Progenitor cell of endocrine pancreas (in vitro differentiated cells): ENCODE measurements around the gene MAST2. TPM values are rescaled to one million over a fixed set of nuclear protein-coding genes. Genes with fewer than 3 reads are reported as not detected.

Source experiments
- DNase-seq: peaks from one replicate; pipeline ENCODE4 v3.0.0; 2021; ENCODE audit warnings: low spot score; ENCODE audit not compliant: unreplicated experiment
- H3K27ac Mint-ChIP-seq: 2 replicates; pipeline ENCODE4 v1.8.0; 2021; ENCODE audit warnings: mild to moderate bottlenecking, moderate library complexity, mixed read lengths
- H3K27me3 Mint-ChIP-seq: 2 replicates; pipeline ENCODE4 v1.8.0; 2021; ENCODE audit warnings: mixed read lengths
- H3K36me3 Mint-ChIP-seq: 2 replicates; pipeline ENCODE4 v1.8.0; 2022; ENCODE audit warnings: mixed read lengths; ENCODE audit not compliant: insufficient read depth
- H3K4me1 Mint-ChIP-seq: 2 replicates; pipeline ENCODE4 v1.8.0; 2021; ENCODE audit warnings: low read depth, mixed read lengths
- H3K4me3 Mint-ChIP-seq: 2 replicates; pipeline ENCODE4 v1.8.0; 2021; ENCODE audit warnings: low read depth, mild to moderate bottlenecking, moderate library complexity, mixed read lengths
- H3K9me3 Mint-ChIP-seq: 2 replicates; pipeline ENCODE4 v1.8.0; 2021; ENCODE audit warnings: low read depth, mixed read lengths
- total RNA-seq: library from RNA; stranded (reverse); gene quantifications from 2 replicates; pipeline ENCODE4 v1.2.1, GENCODE V29; 2021
- TF ChIP-seq, protein P1 (sequence below): fragments of 200-600 bp; sonication (generic); IDR thresholded peaks from one replicate; pipeline ENCODE4 v1.5.0; 2021; ENCODE audit warnings: antibody characterized with exemption, mild to moderate bottlenecking; ENCODE audit not compliant: unreplicated experiment

Gene MAST2
- total RNA-seq, 1 donor from 2014 or later, result 47.8 TPM

DNA sequence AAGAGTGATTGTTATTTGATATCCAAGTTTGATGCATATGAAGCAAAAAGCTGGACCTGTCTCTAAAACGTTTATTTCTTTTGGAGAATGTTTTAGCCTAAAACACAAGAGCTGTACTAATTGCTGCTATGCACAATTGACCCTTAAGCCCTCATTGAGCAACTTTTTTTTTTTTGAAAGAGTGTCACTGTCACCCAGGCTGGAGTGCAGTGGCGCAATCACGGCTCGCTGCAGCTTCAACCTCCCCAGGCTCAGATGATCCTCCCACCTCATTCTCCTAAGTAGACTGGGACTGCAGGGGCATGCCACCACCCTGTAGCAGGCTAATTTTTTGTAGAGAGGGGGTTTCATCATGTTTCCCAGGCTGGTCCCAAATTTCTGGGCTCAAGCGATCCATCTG lies 199.9 kb downstream of the MAST2 start:
- H3K9me3 Mint-ChIP-seq, result no peaks in the 10 kb centered on the region

GRCh38 chr1:46004492-46004891 lies 201.1 kb downstream of the MAST2 start:
- H3K27me3 Mint-ChIP-seq, result no peaks in the 10 kb centered on the region
- peaks cover 20% of the 10 kb centered on the region for H3K36me3 Mint-ChIP-seq
- no peaks in the 10 kb centered on the region for H3K9me3 Mint-ChIP-seq
- H3K4me3 Mint-ChIP-seq, result no peak overlapping the region
- DNase-seq, result no peak
- peak overlapping the region; percentile 4 for H3K27ac Mint-ChIP-seq
- TF ChIP-seq, protein P1, sequence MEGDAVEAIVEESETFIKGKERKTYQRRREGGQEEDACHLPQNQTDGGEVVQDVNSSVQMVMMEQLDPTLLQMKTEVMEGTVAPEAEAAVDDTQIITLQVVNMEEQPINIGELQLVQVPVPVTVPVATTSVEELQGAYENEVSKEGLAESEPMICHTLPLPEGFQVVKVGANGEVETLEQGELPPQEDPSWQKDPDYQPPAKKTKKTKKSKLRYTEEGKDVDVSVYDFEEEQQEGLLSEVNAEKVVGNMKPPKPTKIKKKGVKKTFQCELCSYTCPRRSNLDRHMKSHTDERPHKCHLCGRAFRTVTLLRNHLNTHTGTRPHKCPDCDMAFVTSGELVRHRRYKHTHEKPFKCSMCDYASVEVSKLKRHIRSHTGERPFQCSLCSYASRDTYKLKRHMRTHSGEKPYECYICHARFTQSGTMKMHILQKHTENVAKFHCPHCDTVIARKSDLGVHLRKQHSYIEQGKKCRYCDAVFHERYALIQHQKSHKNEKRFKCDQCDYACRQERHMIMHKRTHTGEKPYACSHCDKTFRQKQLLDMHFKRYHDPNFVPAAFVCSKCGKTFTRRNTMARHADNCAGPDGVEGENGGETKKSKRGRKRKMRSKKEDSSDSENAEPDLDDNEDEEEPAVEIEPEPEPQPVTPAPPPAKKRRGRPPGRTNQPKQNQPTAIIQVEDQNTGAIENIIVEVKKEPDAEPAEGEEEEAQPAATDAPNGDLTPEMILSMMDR, result no peak
- H3K4me1 Mint-ChIP-seq, result peaks cover 15% of the 10 kb centered on the region

More for the DNA sequence above, 199.9 kb downstream of the MAST2 start:
- no peak overlapping the region for H3K27ac Mint-ChIP-seq
- H3K27me3 Mint-ChIP-seq, result no peaks in the 10 kb centered on the region
- H3K4me3 Mint-ChIP-seq, result no peak overlapping the region
- peaks cover 16% of the 10 kb centered on the region for H3K4me1 Mint-ChIP-seq
- DNase-seq, result no peak
- H3K36me3 Mint-ChIP-seq, result peaks cover 16% of the 10 kb centered on the region
- TF ChIP-seq, protein P1, result no peak

GRCh38 chr1:46005594-46005993 lies 202.2 kb downstream of the MAST2 start:
- no peak for DNase-seq
- H3K4me1 Mint-ChIP-seq, result peaks cover 22% of the 10 kb centered on the region

DNA sequence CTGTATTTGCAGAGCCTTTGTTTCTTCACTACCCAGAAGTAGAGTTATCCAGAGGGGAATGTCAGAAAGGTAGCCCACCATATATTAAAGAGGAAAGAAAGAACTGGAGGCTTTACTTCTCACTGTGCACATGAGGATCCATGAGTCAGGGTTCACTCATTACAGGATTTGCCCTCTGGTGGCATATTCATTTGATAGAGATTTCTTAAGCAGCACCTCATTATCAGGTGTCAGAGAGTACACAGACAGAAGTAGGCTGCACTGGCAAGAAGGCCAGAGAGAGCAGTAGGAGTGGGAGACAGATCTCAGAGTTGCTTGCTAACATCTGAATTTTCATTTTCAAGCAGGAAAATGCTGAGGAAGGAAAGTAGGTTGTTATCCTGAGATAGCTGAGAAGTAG lies 205.2 kb downstream of the MAST2 start:
- no peaks in the 10 kb centered on the region for H3K9me3 Mint-ChIP-seq
- DNase-seq, result no peak
- H3K4me3 Mint-ChIP-seq, result no peak overlapping the region
- peaks cover 25% of the 10 kb centered on the region for H3K36me3 Mint-ChIP-seq
- TF ChIP-seq, protein P1, result no peak
- no peaks in the 10 kb centered on the region for H3K27me3 Mint-ChIP-seq
- peaks cover 22% of the 10 kb centered on the region for H3K4me1 Mint-ChIP-seq
- H3K27ac Mint-ChIP-seq, result no peak overlapping the region

More at GRCh38 chr1:46005594-46005993, 202.2 kb downstream of the MAST2 start:
- TF ChIP-seq, protein P1, result no peak
- Mint-ChIP-seq H3K9me3 (no peaks in the 10 kb centered on the region), H3K36me3 (peaks cover 21% of the 10 kb centered on the region), H3K4me3 (no peak overlapping the region), H3K27me3 (no peaks in the 10 kb centered on the region), H3K27ac (peak overlapping the region; percentile 89)

DNA sequence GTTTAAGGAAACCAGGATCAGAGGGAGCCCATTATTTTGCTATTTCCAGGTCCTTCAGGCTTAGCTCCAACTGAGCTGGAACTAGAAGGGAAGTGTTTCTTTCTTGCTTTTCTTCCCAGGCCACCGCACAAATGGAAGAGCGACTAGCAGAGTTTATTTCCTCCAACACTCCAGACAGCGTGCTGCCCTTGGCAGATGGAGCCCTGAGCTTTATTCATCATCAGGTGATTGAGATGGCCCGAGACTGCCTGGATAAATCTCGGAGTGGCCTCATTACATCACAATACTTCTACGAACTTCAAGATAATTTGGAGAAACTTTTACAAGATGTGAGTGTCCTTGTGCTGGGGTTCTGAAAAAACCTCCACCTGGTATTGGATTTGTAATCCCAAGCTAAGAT lies 207.2 kb downstream of the MAST2 start:
- H3K4me1 Mint-ChIP-seq, result peaks cover 12% of the 10 kb centered on the region

More for the DNA sequence above, 207.2 kb downstream of the MAST2 start:
- Mint-ChIP-seq H3K4me3 (no peak overlapping the region), H3K36me3 (peaks cover 29% of the 10 kb centered on the region), H3K27ac (no peak overlapping the region), H3K27me3 (no peaks in the 10 kb centered on the region), H3K9me3 (no peaks in the 10 kb centered on the region)
- no peak for DNase-seq
- TF ChIP-seq, protein P1, result no peak
